ENCODE results near the gene USF2.

The USF2 gene

DNA sequence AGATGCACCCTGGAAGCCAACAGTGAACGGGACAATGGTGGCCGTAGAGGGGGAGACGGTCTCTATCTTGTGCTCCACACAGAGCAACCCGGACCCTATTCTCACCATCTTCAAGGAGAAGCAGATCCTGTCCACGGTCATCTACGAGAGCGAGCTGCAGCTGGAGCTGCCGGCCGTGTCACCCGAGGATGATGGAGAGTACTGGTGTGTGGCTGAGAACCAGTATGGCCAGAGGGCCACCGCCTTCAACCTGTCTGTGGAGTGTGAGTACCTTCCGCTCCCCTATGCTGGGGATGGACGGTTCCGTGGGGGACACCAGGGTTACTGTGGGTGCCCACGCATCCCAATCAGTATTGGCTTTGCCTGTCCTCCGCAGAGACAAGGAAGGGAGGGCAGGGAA, 33.7 kb downstream of the USF2 start:
- no peak for DNase-seq

DNA sequence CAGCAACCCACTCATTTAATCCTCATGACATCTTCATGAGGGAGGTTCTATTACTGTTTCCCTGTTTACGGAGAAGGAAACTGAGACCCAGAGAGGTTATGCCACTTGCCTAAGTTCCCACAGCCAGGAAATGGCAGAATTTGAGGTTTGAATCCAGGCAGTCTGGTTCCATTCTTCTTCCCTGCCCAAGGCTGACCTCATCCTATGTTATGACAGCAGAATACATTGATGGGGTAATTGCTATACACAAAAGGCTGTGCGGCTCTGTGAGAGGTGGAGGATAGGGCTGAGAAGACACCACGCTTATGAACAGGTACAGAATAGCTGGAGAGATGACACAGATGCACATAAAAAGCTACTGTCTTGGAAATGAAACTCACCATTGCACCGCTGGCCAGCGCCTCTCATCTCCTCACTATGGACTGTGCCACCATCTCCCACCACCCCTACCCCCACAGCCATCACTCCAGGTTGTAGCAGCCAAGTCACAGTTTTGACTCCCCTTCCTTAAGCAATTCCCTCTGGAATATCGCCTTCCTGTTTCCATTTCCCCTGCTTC, 34.7 kb downstream of the USF2 start:
- DNase-seq = no peak

DNA sequence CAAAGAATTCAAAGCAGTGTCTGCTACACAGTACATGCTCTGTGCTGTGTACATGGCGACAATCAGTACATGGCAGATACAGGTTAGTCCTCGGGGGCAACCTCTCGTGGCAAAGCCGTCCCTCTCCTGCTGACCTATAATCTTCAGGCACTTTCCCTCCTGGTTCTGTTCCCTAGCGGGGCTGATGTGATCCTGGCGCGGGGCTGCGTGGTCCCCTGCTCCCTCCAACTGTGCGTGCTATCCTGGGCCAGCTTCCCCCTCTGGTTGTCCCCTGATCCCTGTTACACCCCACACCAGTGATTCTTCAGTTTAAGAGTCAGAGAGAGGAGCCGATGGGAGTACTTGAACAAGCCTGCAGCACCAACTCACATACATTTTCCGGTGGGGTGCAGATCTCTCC, 35.3 kb downstream of the USF2 start:
- no peak for DNase-seq

DNA sequence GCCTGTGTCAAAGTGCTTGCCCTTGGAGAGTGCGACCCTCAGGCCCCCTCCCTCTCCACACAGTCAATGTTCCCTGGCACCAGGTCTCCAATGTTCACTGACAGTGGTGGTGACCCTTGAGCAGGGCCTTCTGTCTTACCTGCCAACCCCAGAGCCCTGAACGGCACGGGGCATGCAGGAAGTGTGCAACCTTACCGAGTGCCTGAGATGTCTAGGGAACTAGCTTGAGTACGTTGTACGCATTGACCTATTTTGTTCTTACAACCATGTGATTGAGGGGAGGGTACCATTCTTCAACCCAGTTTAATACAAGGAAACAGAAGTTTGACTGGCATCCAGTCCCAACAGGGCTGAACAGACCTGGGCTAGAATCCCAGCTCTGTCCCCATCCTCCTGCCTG, 36.4 kb downstream of the USF2 start:
- DNase-seq = no peak

DNA sequence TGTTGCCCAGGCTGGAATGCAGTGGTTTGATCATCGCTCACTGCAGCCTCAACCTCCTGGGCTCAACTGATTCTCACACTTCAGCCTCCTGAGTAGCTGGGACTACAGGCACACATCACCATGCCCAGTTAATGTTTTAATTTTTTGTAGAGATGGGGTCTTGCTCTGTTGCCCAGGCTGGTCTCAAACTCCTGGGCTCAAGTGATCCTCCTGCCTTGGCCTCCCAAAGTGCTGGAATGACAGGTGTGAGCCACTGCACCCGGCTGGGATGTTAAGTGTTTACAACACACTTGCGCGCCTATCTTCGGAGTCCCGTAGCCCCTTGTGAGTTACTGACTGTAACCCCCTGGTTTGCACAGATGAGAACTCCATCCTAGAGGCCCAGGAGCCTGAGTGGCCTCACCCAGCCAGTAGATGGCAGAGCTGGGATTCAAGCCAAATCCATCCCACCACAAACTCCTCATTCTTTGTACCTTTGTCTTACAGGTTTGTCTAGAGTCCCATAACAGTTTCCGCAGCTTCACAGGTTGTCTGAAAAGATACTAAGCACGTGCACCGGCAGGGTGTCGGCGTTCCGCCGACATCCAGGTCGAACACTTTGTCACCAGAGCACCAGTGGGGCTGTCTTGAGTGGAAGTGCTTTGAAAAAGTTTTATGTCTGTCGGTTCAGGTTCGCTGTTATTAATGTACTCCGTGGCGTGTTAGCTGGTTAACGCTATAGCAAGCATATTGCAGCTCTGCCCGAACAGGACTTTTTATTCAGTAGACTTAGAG, 37.9 kb downstream of the USF2 start:
- no peak for DNase-seq

DNA sequence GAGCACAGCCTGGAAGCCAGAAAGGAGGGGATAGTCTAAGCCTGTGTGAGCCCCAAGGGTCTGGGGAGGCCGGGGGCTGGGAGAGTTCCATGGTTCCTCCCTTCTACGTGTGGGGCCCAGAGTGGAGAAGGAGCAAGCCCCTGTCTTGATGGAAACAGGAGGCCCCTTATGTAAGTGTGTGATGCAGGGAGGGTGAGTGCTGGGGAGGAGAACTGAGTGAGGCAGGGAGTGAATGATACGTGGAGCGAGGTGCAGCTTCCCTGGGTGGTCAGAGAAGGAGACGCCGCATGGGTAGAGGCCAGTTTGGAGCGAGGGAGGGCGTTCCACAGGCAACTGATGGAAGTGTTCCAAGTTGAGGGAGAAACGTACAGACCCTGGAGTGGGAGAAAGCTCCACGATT, 39.2 kb downstream of the USF2 start:
- DNase-seq = no peak

DNA sequence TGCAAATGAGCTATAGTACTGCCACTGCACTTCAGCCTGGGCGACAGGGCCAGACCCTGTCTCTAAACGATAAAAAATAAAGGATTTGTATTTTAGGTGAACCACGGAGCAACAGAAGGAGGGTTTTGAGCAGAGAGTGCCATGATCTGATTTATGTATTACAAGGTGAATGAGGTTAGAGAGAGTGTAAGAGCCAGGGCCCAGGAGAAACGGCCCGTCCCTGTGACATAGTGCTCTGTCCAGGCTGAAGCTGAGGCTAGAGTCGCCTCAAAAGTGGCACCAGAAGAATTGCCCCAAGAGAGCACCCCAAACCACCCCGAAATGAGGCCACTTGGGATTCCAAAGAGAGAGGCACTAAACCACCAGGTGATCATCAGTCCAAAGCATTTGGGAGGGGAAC, 40.1 kb downstream of the USF2 start:
- no peak for DNase-seq

DNA sequence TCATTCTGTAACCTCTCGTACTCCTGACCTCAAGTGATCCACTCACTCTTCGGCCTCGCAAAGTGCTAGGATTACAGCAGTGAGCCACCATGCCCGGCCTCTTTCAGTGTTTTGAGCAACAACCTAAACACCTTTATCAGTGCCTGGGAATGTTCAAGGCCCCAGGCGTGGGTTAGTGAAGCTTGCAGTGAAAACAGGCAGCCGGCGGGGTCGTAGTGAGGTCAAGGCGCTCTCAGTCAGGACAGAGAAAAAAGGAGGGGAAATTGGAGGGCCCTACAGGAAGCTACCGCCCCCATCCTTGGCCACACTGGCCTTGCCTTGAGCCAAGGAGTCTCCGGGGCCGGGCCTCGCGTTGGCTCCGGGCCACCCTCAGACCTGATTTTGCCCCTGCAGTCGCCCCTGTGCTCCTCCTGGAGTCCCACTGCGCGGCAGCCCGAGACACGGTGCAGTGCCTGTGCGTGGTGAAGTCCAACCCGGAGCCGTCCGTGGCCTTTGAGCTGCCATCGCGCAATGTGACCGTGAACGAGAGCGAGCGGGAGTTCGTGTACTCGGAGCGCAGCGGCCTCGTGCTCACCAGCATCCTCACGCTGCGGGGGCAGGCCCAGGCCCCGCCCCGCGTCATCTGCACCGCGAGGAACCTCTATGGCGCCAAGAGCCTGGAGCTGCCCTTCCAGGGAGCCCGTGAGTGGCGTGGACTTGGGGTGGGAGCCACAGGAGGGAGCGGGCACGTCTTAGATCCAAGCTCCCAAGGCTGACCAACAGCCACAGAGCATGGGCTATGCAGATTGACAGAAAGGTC, 40.9 kb downstream of the USF2 start:
- no peak for DNase-seq

DNA sequence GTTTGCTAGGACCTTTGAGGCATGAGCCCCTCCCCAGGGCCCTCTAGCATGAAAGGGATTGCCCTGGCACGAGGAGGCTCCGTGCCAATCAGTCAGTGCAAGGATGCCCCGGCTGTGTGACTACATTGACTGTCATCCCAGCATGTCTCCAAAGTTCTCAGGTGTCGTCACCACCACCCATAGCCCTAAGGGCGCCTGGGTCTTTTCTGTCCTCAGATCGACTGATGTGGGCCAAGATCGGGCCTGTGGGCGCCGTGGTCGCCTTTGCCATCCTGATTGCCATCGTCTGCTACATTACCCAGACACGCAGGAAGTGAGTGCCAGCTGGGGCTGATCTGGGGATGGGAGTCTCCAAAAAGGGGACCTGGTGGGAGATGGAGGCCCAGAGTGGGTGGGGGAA, 41.6 kb downstream of the USF2 start:
- DNase-seq = no peak

DNA sequence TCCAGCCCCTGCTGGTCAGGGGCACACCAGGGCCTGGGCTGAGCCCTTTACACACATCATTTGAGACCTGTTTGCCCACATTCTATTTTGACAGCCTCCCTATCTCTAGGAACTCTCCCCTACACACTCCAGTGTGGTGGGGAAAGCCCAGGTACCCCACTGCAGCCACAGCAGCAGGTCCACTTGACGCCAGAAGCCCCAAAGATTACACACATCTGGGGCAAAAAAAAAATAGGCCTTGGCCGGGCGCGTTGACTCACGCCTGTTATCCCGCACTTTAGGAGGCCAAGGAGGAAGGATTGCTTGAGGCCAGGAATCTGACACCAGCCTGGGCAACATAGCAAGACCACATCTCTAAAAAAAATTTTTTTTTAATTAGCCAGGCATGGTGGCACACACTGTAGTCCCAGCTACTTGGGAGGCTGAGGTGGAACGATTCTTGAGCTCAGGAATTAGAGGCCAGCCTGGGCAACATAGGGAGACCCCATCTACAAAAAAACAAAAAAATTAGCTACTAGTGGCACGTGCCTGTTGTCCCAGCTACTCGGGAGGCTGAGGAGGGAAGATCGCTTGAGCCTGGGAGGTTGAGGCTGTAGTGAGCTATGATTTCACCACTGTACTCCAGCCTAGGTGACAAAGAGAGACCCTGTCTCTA, 42.2 kb downstream of the USF2 start:
- DNase-seq = no peak

DNA sequence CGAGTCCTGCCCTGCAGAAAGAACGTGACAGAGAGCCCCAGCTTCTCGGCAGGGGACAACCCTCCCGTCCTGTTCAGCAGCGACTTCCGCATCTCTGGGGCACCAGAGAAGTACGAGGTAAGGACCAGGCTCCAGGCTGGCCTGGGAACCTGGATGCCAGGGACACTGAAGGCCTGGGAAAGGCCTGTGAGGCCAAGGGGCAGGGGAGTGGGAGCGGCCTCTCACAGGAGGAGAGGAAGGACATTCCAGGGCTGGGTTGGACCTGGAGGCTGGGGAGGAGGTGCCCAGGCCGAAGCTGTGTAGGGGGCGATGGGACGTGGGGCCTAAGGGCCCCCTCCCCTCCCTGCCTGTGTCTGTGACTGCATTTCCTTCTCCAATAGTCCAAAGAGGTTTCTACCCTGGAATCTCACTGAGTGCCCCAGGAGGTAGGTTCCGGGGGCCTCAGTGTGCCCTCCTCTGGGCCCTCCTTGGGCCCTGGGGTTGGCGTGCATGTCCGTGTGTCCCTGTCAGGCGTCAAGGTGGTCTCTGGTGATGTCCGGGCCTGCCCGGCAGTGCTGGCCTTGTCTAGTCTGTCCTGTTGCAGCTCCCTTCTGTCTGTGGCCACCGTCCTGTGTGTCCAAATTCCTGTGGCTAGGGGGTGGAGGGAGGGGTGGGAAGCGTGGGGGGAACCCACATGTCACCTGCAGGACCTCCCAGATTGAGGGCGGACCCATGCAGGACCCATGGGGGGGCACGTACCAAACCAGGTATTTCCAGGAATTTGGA, 43.3 kb downstream of the USF2 start:
- DNase-seq = no peak

DNA sequence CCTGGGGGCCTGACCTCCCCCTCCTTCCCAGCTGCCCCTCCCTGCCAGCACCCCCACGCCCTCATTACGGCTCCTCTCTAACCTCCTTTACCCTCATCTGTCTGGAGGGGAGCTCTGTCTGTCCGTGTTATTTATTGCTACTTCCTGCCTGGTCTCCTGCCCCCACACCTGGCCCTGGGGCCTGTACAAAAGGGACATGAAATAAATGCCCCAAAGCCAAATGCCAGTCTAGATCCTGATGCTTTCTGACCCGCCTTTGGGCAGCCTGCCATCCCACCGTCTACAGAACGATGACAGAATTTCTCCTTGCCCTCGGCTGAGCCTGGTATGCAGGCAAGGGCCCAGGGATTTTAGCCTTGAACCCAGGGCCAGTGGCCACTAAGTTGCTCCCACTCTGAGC, 44.8 kb downstream of the USF2 start:
- no peak for DNase-seq

DNA sequence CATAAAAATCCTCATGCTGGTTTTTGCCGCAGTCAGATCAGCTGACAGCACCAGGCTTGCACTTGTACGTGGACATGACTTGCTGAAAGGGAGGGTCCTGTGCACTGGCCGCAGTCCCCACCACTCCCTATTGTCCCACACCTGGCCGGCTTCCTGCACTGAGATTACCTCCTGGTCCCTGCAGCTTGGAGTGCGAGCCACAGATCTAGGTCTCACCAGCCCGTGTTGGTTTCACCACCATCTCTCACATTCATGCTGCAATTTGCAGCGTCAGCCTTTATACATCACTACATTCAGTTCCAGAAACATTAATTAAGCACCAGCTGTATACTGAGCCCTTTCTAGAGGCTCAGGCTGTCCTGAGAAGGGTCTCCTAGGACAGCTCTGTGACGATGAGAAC, 45.3 kb downstream of the USF2 start:
- DNase-seq = no peak

DNA sequence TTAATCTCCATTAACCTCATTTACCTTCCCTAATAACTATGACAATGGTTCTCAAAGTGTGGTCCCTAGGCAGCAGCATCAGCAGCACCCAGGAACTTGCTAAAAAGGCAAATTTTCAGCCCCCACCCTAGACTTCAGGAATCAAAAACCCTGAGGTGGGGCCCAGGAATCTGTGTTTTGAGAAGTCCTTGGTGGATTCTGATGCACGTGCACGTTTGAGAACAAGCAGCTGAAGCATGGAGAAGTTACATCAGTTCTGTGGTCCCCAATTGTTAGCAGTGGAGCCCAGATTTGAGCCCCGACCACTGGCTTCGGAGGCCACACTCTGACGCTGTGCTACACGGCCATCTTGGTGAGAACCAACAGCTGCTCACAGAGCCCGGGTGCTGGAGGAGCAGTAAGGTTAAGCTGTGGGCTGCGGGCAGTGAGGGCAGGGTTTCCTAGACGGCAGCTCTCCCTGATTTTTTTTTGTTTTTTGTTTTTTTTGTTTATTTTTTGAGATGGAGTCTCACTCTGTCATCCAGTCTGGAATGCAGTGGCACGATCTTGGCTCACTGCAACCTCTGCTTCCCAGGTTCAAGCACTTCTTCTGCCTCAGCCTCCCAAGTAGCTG, 46.2 kb downstream of the USF2 start:
- no peak for DNase-seq

DNA sequence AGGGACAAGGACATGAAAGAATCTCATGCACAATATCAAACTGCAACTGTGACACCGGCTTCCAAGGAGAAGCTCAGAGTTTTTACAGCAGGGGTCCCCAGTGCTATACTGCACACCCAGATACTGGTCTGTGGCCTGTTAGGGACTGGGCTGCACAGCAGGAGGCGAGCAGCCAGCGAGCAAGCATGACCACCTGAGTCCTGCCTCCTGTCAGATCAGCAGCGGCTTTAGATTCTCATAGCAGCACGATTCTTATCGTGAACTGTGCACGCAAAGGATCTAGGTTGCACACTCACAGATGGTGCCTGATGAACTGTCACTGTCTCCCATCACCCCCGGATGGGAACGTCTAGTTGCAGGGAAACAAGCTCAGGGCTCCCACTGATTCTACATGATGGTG, 47.1 kb downstream of the USF2 start:
- no peak for DNase-seq

DNA sequence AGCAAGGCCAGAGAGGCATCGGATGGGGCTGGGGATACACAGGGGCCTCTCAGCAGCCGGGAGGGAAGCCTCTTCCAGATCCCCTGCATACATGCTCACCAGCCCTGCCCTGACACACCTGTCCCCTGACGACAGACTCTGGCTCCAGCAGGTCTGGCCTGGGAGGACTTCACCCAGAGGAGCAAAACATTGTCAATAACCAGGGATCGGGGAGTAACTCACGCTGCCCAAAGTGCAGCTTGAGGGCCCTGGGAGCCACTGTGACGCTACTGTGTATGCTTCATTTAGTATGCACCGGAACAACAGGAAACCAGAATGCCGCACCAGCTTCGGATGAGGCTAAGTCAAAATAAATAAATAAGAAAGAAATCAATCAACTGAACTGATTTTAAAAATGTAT, 47.8 kb downstream of the USF2 start:
- no peak for DNase-seq

DNA sequence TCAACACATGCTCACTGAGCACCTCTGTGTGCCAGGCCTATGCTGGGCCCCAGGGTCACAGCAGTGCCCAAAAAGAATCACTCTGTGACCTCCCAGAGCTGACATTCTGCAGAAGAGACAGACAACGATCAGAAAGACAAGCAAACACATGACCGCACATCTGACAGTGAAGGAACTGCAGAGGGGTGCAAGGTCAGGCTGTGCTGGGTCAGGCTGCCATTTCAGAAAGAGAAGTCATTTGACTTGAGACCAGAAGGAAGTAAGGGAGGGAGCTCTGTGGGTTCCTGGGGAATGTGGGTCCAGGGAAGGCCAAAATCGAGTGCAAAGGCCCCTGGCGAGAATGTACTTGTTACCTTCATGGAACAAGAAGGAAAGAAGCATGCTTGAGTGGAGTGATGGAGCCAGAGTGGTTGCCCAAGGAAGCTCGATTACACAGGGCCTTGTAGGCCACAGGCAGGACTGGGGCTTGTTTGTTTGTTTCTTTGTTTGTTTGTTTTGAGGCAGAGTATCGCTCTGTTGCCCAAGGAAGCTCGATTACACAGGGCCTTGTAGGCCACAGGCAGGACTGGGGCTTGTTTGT, 48.8 kb downstream of the USF2 start:
- DNase-seq = no peak

DNA sequence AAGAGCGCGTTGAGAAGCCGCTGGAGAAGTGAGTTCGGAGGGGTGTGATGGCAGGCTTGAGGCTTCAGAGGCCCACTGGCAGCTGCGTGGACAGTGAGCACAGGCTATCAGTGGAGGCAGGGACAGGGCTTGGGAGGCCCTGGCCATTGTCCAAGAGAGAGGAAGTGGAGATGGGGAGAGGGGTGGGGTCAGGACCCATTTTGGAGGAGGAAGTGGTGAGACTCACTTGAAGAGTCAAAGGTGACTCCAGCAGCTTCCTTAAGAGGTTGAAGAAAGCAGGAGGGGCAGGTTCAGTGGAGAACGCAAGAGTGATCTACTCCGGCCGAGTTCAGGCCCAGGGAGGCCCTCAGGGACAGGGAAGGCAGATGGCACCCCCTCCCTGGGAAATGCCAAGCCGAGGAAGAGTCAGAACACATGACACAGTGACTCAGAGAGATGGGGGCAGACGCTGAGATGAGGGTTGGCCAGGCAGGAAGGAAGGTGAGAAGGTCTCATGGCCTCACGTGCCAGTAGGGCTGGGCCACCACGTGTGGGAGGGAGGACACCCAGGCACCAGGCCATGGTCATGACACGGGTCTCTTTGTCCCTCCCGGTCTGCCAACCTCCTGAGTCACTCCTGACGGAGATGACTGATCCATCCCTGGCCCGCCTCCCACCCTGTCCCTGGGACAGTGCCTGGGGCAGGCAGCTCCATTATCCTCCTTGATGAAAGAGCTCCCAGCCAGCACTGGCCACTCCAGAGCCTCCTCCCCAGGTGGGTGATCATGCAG, 50.1 kb downstream of the USF2 start:
- no peak for DNase-seq

DNA sequence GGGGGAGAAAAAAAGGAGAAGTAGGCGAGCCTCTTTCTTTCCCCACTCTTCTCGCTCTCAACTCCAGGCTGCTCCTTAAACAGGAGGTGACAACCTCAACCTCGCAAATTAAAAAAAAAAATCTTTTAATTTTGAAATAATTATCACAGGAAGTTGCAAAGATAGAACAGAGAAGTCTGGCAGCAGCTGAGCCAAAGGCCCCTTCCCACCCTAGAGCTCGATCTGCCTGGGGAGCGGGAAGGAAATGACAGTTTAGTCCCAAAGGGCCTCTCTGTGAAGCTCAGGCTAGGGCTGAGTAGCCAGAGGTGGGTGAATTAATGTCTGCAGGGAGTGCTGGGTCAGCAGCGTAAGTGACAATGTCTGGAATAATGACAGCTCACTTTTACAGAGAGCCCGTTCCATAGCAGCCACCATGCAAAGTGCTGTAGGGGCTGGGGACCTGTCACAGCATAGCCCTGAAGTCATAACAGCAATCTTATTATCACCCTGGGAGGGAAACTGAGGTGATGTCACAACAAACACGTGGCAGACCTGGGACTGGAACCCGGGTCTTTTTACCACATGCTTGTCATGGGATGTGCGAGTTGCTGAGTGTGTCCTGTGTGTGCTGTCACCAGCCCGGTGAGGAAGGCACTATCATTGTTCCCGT, 51.4 kb downstream of the USF2 start:
- DNase-seq = peak; percentile 78

DNA sequence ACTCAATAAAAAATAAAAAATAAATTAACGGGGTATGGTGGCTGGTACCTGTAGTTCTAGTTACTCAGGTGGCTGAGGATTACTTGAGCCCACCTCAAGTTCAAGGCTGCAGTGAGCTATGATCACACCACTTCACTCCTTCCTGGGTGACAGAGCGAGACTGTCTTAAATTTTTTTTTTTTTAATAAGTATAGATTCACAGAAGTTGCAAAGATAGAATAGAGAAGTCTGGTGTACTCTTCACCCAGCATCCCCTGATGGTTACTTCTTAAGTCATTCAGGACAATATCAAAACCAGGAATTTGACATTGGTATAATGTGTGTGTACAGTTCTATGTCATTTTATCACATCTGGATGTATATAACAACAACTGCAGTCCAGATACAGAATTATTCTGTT, 52.5 kb downstream of the USF2 start:
- DNase-seq = no peak

DNA sequence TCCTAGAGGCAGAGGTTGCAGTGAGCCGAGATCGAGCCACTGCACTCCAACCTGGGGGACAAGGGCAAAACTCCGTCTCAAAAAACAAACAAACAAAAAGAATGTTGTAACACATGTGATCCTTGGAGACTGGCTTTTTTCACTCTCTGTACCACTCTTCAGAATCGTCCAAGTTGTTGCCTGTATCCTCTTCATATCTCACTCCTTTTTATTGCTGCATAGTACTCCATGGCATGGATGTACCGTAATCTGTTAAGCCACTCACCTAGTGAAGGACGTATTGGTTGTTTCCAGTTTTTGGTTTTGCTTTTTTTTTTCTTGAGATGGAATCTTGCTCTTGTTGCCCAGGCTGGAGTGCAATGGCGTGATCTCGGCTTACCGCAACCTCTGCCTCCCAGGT, 53.3 kb downstream of the USF2 start:
- DNase-seq = no peak

Measured in GF-D8 (cell line).